ENCODE measurements around the gene RALGAPA2.

GRCh38 chr20:20733943-20734342 lies 21.5 kb upstream of the RALGAPA2 start:
- TF ChIP-seq CTCF (IDR thresholded peaks at IDR 0.05; ENCODE audit: low read depth, low read length) (no peak), EZH2phosphoT487 (IDR thresholded peaks at IDR 0.05; ENCODE audit: low read depth) (no peak)

Measured in OCI-LY3 (cell line).